Stimulated activated CD4-positive, alpha-beta T cell treated with anti-CD3 and anti-CD28 coated beads, Interleukin-4, amount 100 ng/mL, for 4 hours (primary cell): Measurements from ENCODE around the gene FLII.

Source experiments
- DNase-seq, 2 experiments: peaks; one replicate each; pipeline ENCODE4 v3.0.0-alpha.2; 2020

FLII gene

GRCh38 chr17:18259621-18260331, 1.2 kb upstream of the FLII start:
- DNase-seq: no peak

DNA sequence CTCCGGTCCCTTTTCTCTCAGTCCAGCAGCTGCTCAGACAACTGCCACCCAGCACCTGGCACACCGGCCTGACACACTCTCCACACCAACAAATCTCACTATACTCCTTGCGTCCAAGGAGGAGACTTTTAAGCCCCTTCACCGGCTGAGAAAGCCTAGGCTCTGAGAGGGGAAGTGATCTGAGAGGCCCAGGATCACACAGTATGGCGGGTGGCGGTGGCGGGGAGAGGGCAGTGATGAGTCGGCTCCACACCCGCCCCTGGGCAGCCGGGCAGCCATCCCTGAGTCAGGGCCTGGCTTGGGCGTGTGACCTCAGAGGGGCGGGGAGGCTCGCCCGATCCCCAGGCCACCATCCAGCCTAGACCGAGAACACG, 569 bp downstream of the FLII start:
- peak; percentile 27 to 37 for DNase-seq

DNA sequence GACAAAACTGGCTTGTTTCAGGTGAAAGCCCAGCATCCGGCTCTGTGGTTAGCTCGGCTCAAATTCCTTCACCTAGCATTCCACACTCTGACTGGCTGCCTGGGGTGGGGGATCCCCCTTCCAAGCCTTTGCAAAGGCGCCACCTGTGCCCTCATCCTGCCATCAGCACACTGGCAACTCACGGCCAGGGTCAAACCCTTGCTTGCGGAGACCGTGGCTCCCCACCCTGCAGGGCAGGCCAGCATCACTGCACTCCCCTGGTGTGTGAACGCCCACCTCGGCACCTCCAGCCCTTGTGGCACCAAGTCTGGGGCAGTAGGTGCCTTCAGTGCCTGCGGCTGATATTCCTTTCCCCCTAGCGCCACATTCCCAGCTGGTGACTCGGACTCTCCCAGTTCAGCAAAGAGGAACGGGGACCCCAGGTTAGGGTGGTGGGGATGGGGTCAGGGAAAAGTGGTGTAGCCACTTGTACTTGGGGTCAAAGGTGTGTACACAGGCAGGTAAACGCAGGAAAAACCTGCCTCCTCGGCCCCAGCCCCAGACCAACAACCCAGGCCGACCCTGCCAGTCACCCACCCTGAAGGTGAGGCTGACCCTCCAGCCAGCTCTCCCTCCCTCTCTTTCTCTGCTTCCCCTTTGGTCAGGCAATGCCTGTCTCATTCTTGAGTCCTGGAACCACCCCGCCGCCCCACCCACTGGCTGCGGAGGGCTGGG, 1.1 kb downstream of the FLII start:
- DNase-seq: no peak

- DNase-seq: no peak
Measured at GRCh38 chr17:18256776-18257175, 1.8 kb downstream of the FLII start.

GRCh38 chr17:18256351-18256750, 2.2 kb downstream of the FLII start:
- no peak for DNase-seq

GRCh38 chr17:18254888-18255649, 3.5 kb downstream of the FLII start:
- DNase-seq: no peak

GRCh38 chr17:18253947-18254821, 4.4 kb downstream of the FLII start:
- no peak for DNase-seq

- DNase-seq: no peak
Measured at GRCh38 chr17:18253187-18253884, 5.2 kb downstream of the FLII start.

GRCh38 chr17:18252160-18252559, 6.4 kb downstream of the FLII start:
- no peak for DNase-seq

GRCh38 chr17:18251204-18251603, 7.3 kb downstream of the FLII start:
- DNase-seq: no peak

GRCh38 chr17:18250708-18251107, 7.8 kb downstream of the FLII start:
- no peak for DNase-seq

GRCh38 chr17:18250259-18250658, 8.3 kb downstream of the FLII start:
- no peak for DNase-seq

GRCh38 chr17:18248811-18249210, 9.7 kb downstream of the FLII start:
- no peak for DNase-seq

DNA sequence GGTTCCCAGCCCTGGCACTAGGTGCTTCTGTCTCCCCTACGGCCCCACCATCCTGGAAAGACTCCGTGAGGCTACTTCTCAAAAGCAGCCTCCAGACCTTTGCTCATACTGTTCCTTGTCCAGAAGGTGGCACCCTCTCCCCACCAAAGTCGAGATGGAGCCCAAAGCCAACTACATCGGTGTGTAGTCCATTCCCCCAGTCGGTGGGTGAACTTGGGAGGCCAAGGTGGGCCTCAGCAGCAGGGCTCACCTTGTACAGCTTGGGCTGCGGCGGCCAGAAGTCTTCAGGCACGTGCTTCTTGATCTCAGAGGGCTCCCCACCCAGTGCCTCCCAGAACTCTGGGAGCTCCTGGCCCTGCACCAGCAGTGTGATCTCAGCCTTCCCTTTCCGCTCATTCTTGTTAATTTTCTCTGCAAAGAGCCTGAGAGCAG, 10.2 kb downstream of the FLII start:
- DNase-seq: peak; percentile 49 to 58

- DNase-seq: no peak
Measured at GRCh38 chr17:18247613-18248001, 10.9 kb downstream of the FLII start.

DNA sequence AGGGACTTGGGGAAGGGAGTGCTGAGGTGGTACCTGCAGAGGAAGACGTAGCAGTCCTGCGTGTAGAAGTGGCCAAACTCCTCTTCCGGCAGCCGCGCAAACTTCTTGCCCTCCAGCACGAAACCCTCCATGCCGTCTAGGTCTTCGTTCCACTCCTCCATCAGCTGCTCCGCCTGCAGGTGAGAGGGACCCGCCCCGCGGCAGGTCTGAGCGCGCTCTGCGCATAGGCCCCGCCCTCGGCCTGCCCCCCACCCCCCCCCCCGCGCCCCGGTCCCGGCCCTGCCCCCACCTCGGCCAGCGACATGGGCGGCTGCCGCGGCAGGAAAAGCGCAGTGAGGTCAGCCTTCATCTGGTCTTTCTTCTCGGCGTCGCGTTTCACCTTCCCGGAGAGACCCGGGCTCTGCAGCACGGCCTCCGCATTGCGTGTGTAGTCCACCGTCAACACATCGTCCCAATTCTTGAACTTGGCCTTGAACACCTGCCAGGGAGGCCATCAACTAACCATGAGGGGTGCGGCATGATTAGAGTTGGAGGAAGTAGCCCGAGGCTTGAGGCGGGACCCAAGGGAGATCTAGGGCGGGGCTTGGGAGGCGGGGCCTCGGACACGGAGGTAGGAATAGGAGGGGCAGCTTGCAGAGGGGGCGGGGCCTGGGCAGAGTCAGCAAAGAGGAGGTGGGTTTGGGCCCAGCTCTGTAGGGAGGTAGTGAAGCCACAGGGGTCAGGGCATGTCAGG, 11.5 kb downstream of the FLII start:
- DNase-seq: peak in 1 of 2 experiments; percentile 44

DNA sequence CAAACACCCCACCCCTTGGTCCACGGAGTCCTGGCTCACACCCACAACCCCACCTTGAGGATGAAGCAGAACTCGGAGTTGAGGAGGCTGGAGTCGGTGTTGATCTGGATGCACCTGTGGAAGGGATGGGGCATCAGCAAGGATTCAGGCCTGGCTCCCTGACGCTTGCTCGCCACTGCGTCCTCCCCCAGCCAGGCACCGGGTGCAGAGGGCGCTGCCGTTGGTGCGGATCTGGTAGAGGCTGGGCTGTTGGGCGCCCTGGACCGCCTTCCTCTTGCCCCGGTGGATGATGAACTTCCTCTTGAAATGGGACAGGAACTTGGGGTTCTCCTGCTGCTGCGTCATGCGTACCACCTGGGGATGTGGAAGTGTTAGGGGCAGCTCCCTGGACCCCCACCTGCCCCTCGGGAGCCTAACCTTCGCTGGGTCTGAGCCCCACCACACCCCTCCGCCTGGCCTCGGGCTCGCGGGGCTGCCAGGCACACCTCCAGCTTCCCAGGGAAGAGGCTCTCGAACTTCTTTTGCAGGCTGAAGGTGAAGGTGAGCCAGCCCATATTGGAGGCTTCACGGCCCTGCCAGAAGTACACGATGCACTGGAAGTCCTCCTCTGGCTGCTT, 12.3 kb downstream of the FLII start:
- DNase-seq: no peak

DNA sequence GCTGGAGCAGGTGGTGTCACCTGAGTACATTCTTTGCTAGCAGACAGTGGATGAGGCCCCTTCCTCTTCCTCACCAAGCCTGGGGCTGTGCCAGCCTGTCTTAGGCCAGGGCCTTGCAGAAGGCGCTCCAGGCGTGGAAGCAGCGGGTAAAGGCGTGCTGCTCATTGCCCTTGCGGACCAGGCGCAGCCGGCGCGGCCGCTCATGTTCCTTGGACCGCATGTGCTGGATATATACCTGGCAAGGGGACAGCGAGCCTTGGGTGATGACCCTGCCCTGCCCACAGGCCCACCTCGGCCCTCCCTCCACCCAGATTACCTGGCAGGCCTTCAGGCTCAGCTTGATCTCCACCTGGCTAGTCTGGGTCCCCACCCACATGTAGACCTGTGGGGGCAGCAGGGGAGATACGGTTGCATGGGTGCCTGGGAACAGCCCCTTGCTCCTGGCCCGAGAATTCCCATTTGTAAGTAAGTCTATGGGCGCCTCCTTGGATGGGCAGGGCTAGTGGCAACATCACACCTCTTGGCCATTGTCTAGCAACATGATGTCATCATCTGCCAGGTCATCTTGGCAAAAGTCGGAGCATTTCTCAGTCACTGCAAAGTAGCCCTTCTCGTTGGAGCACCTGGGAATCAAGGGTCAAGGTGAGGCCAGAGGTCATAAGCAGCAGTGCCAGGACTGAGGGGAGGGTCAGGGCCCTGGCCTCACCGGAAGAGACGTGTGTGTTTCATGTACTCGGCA, 13.3 kb downstream of the FLII start:
- no peak for DNase-seq

DNA sequence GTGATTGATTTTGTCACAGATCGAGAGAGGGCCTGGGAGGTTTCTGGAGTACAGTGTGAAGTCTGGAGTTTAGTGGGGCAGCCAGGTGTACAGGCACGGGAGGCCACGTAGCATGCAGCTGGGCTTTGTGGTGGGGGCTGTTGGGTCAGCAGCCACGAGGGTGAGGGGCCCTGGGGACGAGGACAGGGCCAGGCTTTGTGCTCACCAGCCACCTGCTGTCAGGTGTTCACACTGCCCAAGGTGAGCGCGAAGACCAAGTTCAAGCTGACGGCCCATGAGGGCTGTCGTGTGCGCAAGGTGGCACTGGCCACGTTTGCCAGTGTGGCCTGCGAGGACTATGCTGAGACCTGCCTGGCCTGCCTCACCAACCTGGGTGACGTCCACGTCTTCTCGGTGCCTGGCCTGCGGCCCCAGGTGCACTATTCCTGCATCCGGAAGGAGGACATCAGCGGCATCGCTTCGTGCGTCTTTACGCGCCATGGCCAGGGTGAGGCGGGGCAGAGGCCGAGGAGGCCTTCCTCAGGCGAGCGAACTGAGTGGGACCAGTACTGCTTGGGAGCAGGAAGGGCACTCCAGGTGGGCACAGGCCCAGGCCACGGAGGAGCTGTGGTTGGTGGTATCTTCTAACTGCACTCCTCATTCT, 17.2 kb downstream of the FLII start:
- DNase-seq: no peak

DNA sequence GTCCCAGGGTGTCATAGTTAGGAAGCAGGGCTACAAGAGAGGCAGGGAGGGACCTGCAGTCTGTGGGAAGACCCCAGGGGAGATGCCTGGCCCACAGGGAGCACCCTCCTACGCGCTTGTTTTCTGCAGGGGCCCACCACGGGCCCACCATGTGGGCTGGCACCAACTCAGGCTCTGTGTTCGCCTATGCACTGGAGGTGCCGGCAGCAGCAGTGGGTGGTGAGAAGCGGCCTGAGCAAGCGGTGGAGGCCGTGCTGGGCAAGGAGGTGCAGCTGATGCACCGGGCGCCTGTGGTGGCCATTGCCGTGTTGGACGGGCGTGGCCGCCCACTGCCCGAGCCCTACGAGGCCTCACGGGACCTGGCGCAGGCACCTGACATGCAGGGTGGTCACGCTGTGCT, 18.1 kb downstream of the FLII start:
- no peak for DNase-seq
